Measurements from ENCODE around the gene FMNL2. TPM values are rescaled to one million over a fixed set of nuclear protein-coding genes. Genes with fewer than 3 reads are reported as not detected.
A peak's percentile ranks its signal among the peaks of the same experiment; 100 is the strongest.

FMNL2 gene
- total RNA-seq, 5 donors from 2014 or later (not counting 1 experiment from before 2014, with no cell fraction given) = 0.63 to 0.96 (median 0.75) TPM

DNA sequence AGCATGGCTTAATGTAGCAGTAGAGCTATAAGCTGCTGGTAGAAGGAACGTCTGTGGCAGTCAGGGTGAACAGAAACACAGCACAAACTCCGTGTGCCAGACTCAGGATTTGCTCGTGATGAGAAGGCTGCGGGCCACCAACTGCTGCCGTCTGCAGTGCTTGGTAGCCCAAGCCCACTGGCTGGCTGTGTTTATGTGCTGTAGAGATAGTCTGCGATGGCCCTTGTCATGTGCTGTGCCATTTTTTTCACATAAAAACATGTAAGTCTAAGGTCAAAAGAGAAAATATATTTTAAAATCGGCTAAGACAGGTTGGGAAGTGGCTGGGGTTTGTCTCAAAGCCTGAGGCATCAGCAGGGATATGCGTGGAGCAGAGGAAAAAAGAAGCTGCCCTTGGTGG is 303.6 kb downstream of the FMNL2 start:
- Histone ChIP-seq H3K27me3 (replicated peaks in 1 of 2; ENCODE audit: control insufficient read depth in 2 of 2, extremely low read depth in 1 of 2, insufficient read depth in 2 of 2, low read length in 1 of 2) (peaks cover 0 to 8% of the 10 kb centered on the region in 2 experiments), H3K4me1 (ENCODE audit: control insufficient read depth in 1 of 2, extremely low read depth in 1 of 2, insufficient read depth in 2 of 2, low read length in 2 of 2) (peaks cover 0 to 5% of the 10 kb centered on the region in 2 experiments), H3K36me3 (ENCODE audit: control insufficient read depth in 2 of 2, extremely low read depth in 1 of 2, insufficient read depth in 1 of 2, low read length in 1 of 2) (no peaks in the 10 kb centered on the region), H3K4me3 (ENCODE audit: control insufficient read depth in 1 of 2, extremely low read depth in 1 of 2, low read length in 1 of 2) (no peak overlapping the region), H3K9me3 (no peaks in the 10 kb centered on the region), H3K27ac (ENCODE audit: low read length) (no peak overlapping the region)
- no peak for ATAC-seq (replicated peaks in 1 of 4)
- Mint-ChIP-seq H3K27ac (no peak overlapping the region), H3K36me3 (no peaks in the 10 kb centered on the region), H3K4me1 (peaks cover 2 to 5% (median 5%) of the 10 kb centered on the region in 3 donors), H3K27me3 (no peaks in the 10 kb centered on the region), H3K4me3 (no peak overlapping the region), H3K9me3 (no peaks in the 10 kb centered on the region)
- ChIA-PET CTCF (interaction anchor here in 1 of 2 donors (0.9 kb wide), 1 partner anchor 463 kb away, joined by 3 read pairs; no protein-coding TSS in a partner anchor), POLR2A (no interaction called here)
- 44% methylated on average over 2 of the region's 8 CpGs for WGBS (ENCODE audit: insufficient coverage)
- no peak for DNase-seq

- ATAC-seq (replicated peaks in 1 of 4) (no peak), DNase-seq (no peak)
- no peaks in the 10 kb centered on the region for H3K27me3 ChIP-seq (replicated peaks in 1 of 2; ENCODE audit: control insufficient read depth in 2 of 2, extremely low read depth in 1 of 2, insufficient read depth in 2 of 2, low read length in 1 of 2)
- no peaks in the 10 kb centered on the region for H3K9me3 ChIP-seq
- no peak overlapping the region for H3K4me3 ChIP-seq (ENCODE audit: control insufficient read depth in 1 of 2, extremely low read depth in 1 of 2, low read length in 1 of 2)
- Mint-ChIP-seq H3K27me3 (no peaks in the 10 kb centered on the region), H3K27ac (peak overlapping the region in 1 of 2 donors; percentile 25), H3K4me1 (no peaks in the 10 kb centered on the region), H3K36me3 (no peaks in the 10 kb centered on the region), H3K4me3 (no peak overlapping the region), H3K9me3 (no peaks in the 10 kb centered on the region)
- no peaks in the 10 kb centered on the region for H3K36me3 ChIP-seq (ENCODE audit: control insufficient read depth in 2 of 2, extremely low read depth in 1 of 2, insufficient read depth in 1 of 2, low read length in 1 of 2)
- H3K4me1 ChIP-seq (ENCODE audit: control insufficient read depth in 1 of 2, extremely low read depth in 1 of 2, insufficient read depth in 2 of 2, low read length in 2 of 2) = no peaks in the 10 kb centered on the region
- WGBS (ENCODE audit: insufficient coverage) = 100% methylated on average over 2 of the region's 6 CpGs
- CTCF ChIA-PET = interaction anchor here in 1 of 2 donors (1.6 kb wide), 1 partner anchor 467 kb away, joined by 3 read pairs; no protein-coding TSS in a partner anchor
- POLR2A ChIA-PET = no interaction called here
- H3K27ac ChIP-seq (ENCODE audit: low read length) = no peak overlapping the region
Measured at GRCh38 chr2:152644189-152644873, 309.4 kb downstream of the FMNL2 start.

- H3K36me3 Mint-ChIP-seq = peaks cover 3% of the 10 kb centered on the region
- H3K4me1 Mint-ChIP-seq = no peaks in the 10 kb centered on the region
- no CpG with 5 or more reads among the region's 4 CpGs for WGBS (ENCODE audit: insufficient coverage)
- ATAC-seq (replicated peaks in 1 of 4) (peak in 1 of 4 experiments; percentile 25), DNase-seq (no peak)
- Histone ChIP-seq H3K27me3 (replicated peaks in 1 of 2; ENCODE audit: control insufficient read depth in 2 of 2, extremely low read depth in 1 of 2, insufficient read depth in 2 of 2, low read length in 1 of 2) (no peaks in the 10 kb centered on the region), H3K27ac (ENCODE audit: low read length) (no peak overlapping the region), H3K4me1 (ENCODE audit: control insufficient read depth in 1 of 2, extremely low read depth in 1 of 2, insufficient read depth in 2 of 2, low read length in 2 of 2) (no peaks in the 10 kb centered on the region), H3K9me3 (no peaks in the 10 kb centered on the region), H3K4me3 (ENCODE audit: control insufficient read depth in 1 of 2, extremely low read depth in 1 of 2, low read length in 1 of 2) (no peak overlapping the region), H3K36me3 (ENCODE audit: control insufficient read depth in 2 of 2, extremely low read depth in 1 of 2, insufficient read depth in 1 of 2, low read length in 1 of 2) (no peaks in the 10 kb centered on the region)
- POLR2A ChIA-PET = no interaction called here
- H3K27ac Mint-ChIP-seq = peak overlapping the region in 1 of 2 donors; percentile 9
- H3K4me3 Mint-ChIP-seq = no peak overlapping the region
- no peaks in the 10 kb centered on the region for H3K9me3 Mint-ChIP-seq
- H3K27me3 Mint-ChIP-seq = no peaks in the 10 kb centered on the region
- CTCF ChIA-PET = interaction anchor here in 1 of 2 donors (0.6 kb wide), 1 partner anchor 912 kb away, joined by 6 read pairs; no protein-coding TSS in a partner anchor
Measured at GRCh38 chr2:152646264-152646663, 311.3 kb downstream of the FMNL2 start.

DNA sequence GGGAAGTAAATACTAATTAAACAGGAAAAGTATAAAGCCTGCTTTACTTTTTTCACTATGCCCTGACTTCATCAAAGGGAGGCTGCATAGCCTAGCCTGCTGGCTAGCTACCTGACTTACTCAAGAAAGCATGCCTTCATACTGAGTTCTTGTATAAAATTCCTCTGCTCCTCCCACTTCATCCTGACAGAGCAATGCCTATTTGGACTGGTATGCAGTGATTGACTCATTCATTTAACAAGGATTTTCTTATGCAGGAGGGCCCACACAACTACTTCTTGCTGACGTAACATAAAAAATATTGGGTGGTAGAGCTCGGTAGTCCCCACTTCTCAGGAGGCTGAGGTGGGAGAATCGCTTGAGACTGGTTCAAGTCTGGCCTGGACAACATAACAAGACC is 311.8 kb downstream of the FMNL2 start:
- Mint-ChIP-seq H3K4me3 (no peak overlapping the region), H3K27ac (peak overlapping the region; percentile 35 to 64), H3K4me1 (no peaks in the 10 kb centered on the region), H3K9me3 (no peaks in the 10 kb centered on the region), H3K36me3 (peaks cover 3% of the 10 kb centered on the region), H3K27me3 (no peaks in the 10 kb centered on the region)
- ChIA-PET CTCF (interaction anchor here (0.6 to 1.0 kb wide), 2 partner anchors 11 to 912 kb away, joined by 5 to 6 read pairs; no protein-coding TSS in a partner anchor), POLR2A (no interaction called here)
- Histone ChIP-seq H3K27ac (ENCODE audit: low read length) (no peak overlapping the region), H3K27me3 (replicated peaks in 1 of 2; ENCODE audit: control insufficient read depth in 2 of 2, extremely low read depth in 1 of 2, insufficient read depth in 2 of 2, low read length in 1 of 2) (no peaks in the 10 kb centered on the region), H3K36me3 (ENCODE audit: control insufficient read depth in 2 of 2, extremely low read depth in 1 of 2, insufficient read depth in 1 of 2, low read length in 1 of 2) (no peaks in the 10 kb centered on the region), H3K4me3 (ENCODE audit: control insufficient read depth in 1 of 2, extremely low read depth in 1 of 2, low read length in 1 of 2) (no peak overlapping the region), H3K4me1 (ENCODE audit: control insufficient read depth in 1 of 2, extremely low read depth in 1 of 2, insufficient read depth in 2 of 2, low read length in 2 of 2) (no peaks in the 10 kb centered on the region), H3K9me3 (no peaks in the 10 kb centered on the region)
- no peak for DNase-seq
- no CpG with 5 or more reads among the region's 3 CpGs for whole genome bisulfite sequencing (ENCODE audit: insufficient coverage)
- ATAC-seq (replicated peaks in 1 of 4) = peak in 1 of 4 experiments; percentile 27

DNA sequence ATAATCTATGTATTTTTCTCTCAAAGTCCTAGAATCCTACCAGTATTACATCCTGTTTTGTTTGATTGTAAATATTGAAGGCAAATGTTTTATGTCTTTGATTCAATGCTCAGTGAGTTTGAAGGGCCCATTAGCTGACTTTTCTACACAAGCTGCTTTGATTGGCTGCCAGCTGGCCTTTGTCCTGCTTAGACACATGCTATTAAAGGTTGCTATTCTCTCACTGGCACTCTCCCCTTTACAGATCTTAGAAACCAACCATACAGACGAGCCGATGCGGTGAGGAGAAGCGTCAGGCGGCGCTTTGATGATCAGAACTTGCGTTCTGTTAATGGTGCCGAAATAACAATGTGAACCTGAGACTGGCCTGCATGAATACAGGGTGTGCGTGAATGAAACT is 312.6 kb downstream of the FMNL2 start:
- no peaks in the 10 kb centered on the region for H3K27me3 ChIP-seq (replicated peaks in 1 of 2; ENCODE audit: control insufficient read depth in 2 of 2, extremely low read depth in 1 of 2, insufficient read depth in 2 of 2, low read length in 1 of 2)
- Mint-ChIP-seq H3K27ac (no peak overlapping the region), H3K4me1 (no peaks in the 10 kb centered on the region), H3K27me3 (no peaks in the 10 kb centered on the region), H3K36me3 (peaks cover 3% of the 10 kb centered on the region), H3K9me3 (no peaks in the 10 kb centered on the region), H3K4me3 (no peak overlapping the region)
- WGBS (ENCODE audit: insufficient coverage) = 99% methylated on average over 9 of the region's 9 CpGs
- no peaks in the 10 kb centered on the region for H3K9me3 ChIP-seq
- ChIA-PET CTCF (interaction anchor here in 1 of 2 donors (1.0 kb wide), 1 partner anchor 11 kb away, joined by 5 read pairs; no protein-coding TSS in a partner anchor), POLR2A (interaction anchor here in 1 of 2 donors (1.0 kb wide), 1 partner anchor 79 kb away, joined by 4 read pairs; no protein-coding TSS in a partner anchor)
- no peak overlapping the region for H3K27ac ChIP-seq (ENCODE audit: low read length)
- no peaks in the 10 kb centered on the region for H3K4me1 ChIP-seq (ENCODE audit: control insufficient read depth in 1 of 2, extremely low read depth in 1 of 2, insufficient read depth in 2 of 2, low read length in 2 of 2)
- no peak overlapping the region for H3K4me3 ChIP-seq (ENCODE audit: control insufficient read depth in 1 of 2, extremely low read depth in 1 of 2, low read length in 1 of 2)
- ATAC-seq (replicated peaks in 1 of 4) (no peak), DNase-seq (no peak)
- H3K36me3 ChIP-seq (ENCODE audit: control insufficient read depth in 2 of 2, extremely low read depth in 1 of 2, insufficient read depth in 1 of 2, low read length in 1 of 2) = no peaks in the 10 kb centered on the region

GRCh38 chr2:152648336-152648735 is 313.4 kb downstream of the FMNL2 start:
- DNase-seq (peak in 1 of 35 experiments; percentile 6), ATAC-seq (replicated peaks in 1 of 4) (peak in 1 of 4 experiments; percentile 31)
- H3K27ac ChIP-seq (ENCODE audit: low read length) = no peak overlapping the region
- Mint-ChIP-seq H3K4me1 (no peaks in the 10 kb centered on the region), H3K27ac (peak overlapping the region in 1 of 2 donors; percentile 57), H3K4me3 (no peak overlapping the region), H3K36me3 (peaks cover 3% of the 10 kb centered on the region), H3K9me3 (no peaks in the 10 kb centered on the region), H3K27me3 (no peaks in the 10 kb centered on the region)
- no peaks in the 10 kb centered on the region for H3K9me3 ChIP-seq
- H3K36me3 ChIP-seq (ENCODE audit: control insufficient read depth in 2 of 2, extremely low read depth in 1 of 2, insufficient read depth in 1 of 2, low read length in 1 of 2) = peaks cover 0 to 2% of the 10 kb centered on the region in 2 donors
- CTCF ChIA-PET = interaction anchor here in 1 of 2 donors (0.8 kb wide), 1 partner anchor 12 kb away, joined by 4 read pairs; no protein-coding TSS in a partner anchor
- no peaks in the 10 kb centered on the region for H3K4me1 ChIP-seq (ENCODE audit: control insufficient read depth in 1 of 2, extremely low read depth in 1 of 2, insufficient read depth in 2 of 2, low read length in 2 of 2)
- WGBS (ENCODE audit: insufficient coverage) = no CpG with 5 or more reads among the region's 2 CpGs
- H3K27me3 ChIP-seq (replicated peaks in 1 of 2; ENCODE audit: control insufficient read depth in 2 of 2, extremely low read depth in 1 of 2, insufficient read depth in 2 of 2, low read length in 1 of 2) = no peaks in the 10 kb centered on the region
- H3K4me3 ChIP-seq (ENCODE audit: control insufficient read depth in 1 of 2, extremely low read depth in 1 of 2, low read length in 1 of 2) = no peak overlapping the region
- POLR2A ChIA-PET = interaction anchor here in 1 of 2 donors (0.5 to 1.0 kb wide), 2 partner anchors 48 to 78 kb away, joined by 3 to 4 read pairs; no protein-coding TSS in a partner anchor
